Measurements from ENCODE around the gene DBNDD2. TPM values are rescaled to one million over a fixed set of nuclear protein-coding genes. Genes with fewer than 3 reads are reported as not detected.
A peak's percentile ranks its signal among the peaks of the same experiment; 100 is the strongest.

DBNDD2 gene
- total RNA-seq (2014; rRNA removed; shearing (Covaris generic); ENCODE audit: low replicate concordance) = 0.22 TPM in 1 of 2 replicates, not detected in the other

GRCh38 chr20:45407783-45408645, at the start of gene DBNDD2:
Gene DBNDD2 (plus strand): TSS chr20:45408289. CDS start chr20:45408468, 179 bp downstream.
- DNase-seq = no peak
- no peaks in the 10 kb centered on the region for H3K36me3 ChIP-seq (ENCODE audit: insufficient read depth, low read length)
- no peaks in the 10 kb centered on the region for H3K9me2 ChIP-seq (replicated peaks; ENCODE audit: insufficient read depth, low read length)
- no peak within 1 kb of the TSS for H3K27ac ChIP-seq (ENCODE audit: low read length)
- H3K4me2 ChIP-seq (ENCODE audit: low read depth, low read length, poor library complexity, severe bottlenecking) = no peak within 1 kb of the TSS
- no peaks in the 10 kb centered on the region for H3K9me3 ChIP-seq (ENCODE audit: low read length)
- no peak within 1 kb of the TSS for H2AFZ ChIP-seq (ENCODE audit: low read length)
- no peak within 1 kb of the TSS for H3K4me3 ChIP-seq (ENCODE audit: low read length)
- no peaks in the 10 kb centered on the region for H3K79me2 ChIP-seq (ENCODE audit: low read length)
- H4K20me1 ChIP-seq (ENCODE audit: insufficient read depth, low read depth, low read length) = no peaks in the 10 kb centered on the region; the same call in 1 of the 2 replicates
- H3K27me3 ChIP-seq (ENCODE audit: low read length) = no peaks in the 10 kb centered on the region
- no peak within 1 kb of the TSS for H3K9ac ChIP-seq (ENCODE audit: low read length)
- no peaks in the 10 kb centered on the region for H3K4me1 ChIP-seq (ENCODE audit: low read length)

DNA sequence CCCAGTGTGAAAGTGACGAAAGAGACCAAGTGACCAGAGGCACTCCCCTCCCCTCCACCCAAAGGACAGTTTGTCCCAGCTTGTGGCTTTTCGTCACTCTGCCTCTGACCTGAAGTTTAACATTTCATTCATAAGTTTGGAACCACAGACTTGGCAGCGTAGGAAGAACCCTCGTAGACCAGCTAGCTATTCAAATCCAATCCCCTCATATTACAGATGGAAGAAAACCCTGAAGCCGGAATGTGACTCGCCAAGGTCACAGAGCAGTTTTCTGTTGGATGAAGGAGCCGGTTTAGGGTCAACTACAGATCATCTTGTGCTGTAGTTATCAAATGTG, 49.1 kb upstream of the DBNDD2 start:
- H3K4me1 ChIP-seq (ENCODE audit: low read length) = peaks cover 10% of the 10 kb centered on the region

DNA sequence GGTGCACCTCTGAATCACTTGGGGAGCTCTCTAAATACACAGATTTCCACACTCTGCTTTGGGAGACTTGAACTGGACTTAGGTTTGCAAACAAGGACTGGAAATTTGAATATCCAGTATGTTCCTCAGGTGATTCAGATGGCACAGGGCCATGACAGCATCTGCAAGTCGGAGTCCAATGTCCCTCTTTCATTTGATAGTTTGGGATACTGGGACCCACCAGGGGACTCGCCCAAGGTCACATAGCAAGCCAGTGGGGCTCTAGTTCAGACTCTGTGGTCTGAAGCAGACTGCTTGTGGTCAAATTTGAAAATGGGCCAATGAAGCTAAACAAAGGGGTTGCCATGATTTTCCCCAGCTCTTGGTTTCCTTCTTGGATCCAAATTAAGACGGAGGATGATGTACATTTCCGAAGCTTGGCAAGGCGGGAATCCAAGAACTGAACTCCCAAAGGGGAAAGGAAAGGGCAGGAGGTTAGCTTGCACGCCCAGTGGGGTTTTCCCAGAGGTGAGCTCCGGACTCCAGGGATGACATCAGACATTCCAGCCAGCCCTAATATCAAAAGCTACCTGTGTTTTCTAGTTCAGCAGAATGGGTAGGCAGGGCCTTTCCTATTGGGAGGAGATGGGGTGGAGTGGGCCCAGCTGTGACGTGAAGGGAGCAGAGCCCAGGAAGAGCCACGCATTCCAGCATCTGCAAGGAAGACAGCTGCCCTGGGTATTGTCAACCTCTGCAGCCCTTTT, 48.5 kb upstream of the DBNDD2 start:
- H3K27ac ChIP-seq (ENCODE audit: low read length) = no peak overlapping the region
- no peaks in the 10 kb centered on the region for H3K79me2 ChIP-seq (ENCODE audit: low read length)
- H3K36me3 ChIP-seq (ENCODE audit: insufficient read depth, low read length) = no peaks in the 10 kb centered on the region
- no peak overlapping the region for H3K9ac ChIP-seq (ENCODE audit: low read length)
- no peaks in the 10 kb centered on the region for H3K9me3 ChIP-seq (ENCODE audit: low read length)
- no peak overlapping the region for H3K4me3 ChIP-seq (ENCODE audit: low read length)
- H3K9me2 ChIP-seq (replicated peaks; ENCODE audit: insufficient read depth, low read length) = no peaks in the 10 kb centered on the region
- no peak for DNase-seq
- peaks cover 12% of the 10 kb centered on the region for H3K4me1 ChIP-seq (ENCODE audit: low read length)
- no peak overlapping the region for H3K4me2 ChIP-seq (ENCODE audit: low read depth, low read length, poor library complexity, severe bottlenecking)
- no peak overlapping the region for H2AFZ ChIP-seq (ENCODE audit: low read length)
- H4K20me1 ChIP-seq (ENCODE audit: insufficient read depth, low read depth, low read length) = peaks cover 4% of the 10 kb centered on the region; the same call in 1 of the 2 replicates
- H3K27me3 ChIP-seq (ENCODE audit: low read length) = no peaks in the 10 kb centered on the region

More for the DNA sequence above, 49.1 kb upstream of the DBNDD2 start:
- H3K9me3 ChIP-seq (ENCODE audit: low read length) = no peaks in the 10 kb centered on the region
- no peaks in the 10 kb centered on the region for H3K79me2 ChIP-seq (ENCODE audit: low read length)
- no peak overlapping the region for H2AFZ ChIP-seq (ENCODE audit: low read length)
- H4K20me1 ChIP-seq (ENCODE audit: insufficient read depth, low read depth, low read length) = peaks cover 3% of the 10 kb centered on the region; the same call in 1 of the 2 replicates
- DNase-seq = no peak
- H3K4me3 ChIP-seq (ENCODE audit: low read length) = no peak overlapping the region
- no peak overlapping the region for H3K9ac ChIP-seq (ENCODE audit: low read length)
- H3K36me3 ChIP-seq (ENCODE audit: insufficient read depth, low read length) = no peaks in the 10 kb centered on the region
- H3K9me2 ChIP-seq (replicated peaks; ENCODE audit: insufficient read depth, low read length) = no peaks in the 10 kb centered on the region
- H3K27ac ChIP-seq (ENCODE audit: low read length) = no peak overlapping the region
- no peaks in the 10 kb centered on the region for H3K27me3 ChIP-seq (ENCODE audit: low read length)
- H3K4me2 ChIP-seq (ENCODE audit: low read depth, low read length, poor library complexity, severe bottlenecking) = no peak overlapping the region

DNA sequence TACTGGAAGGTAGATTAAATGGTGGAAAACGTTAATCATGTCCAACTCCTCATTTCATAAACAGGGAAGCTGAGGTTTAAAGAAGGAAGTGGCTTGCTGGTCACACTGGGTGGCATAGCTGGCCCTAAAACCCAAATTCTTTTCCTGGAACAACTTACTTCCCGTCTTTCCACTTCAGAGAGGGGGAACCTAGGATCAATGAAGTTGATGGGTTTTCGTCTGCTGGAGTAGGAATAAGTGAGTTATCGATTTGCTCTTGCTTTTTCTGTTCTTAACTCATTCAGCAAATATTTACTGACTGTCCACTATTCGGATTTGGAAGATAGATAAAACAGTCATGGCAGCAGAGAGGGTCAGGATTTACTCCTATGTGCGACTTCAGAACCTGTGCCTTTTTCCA, 46.3 kb upstream of the DBNDD2 start:
- Histone ChIP-seq H4K20me1 (ENCODE audit: insufficient read depth, low read depth, low read length) (peaks cover 16% of the 10 kb centered on the region), H3K27me3 (ENCODE audit: low read length) (no peaks in the 10 kb centered on the region), H3K4me2 (ENCODE audit: low read depth, low read length, poor library complexity, severe bottlenecking) (no peak overlapping the region), H3K36me3 (ENCODE audit: insufficient read depth, low read length) (no peaks in the 10 kb centered on the region; the same call in 1 of the 2 replicates), H3K9ac (ENCODE audit: low read length) (no peak overlapping the region), H3K79me2 (ENCODE audit: low read length) (no peaks in the 10 kb centered on the region), H3K27ac (ENCODE audit: low read length) (no peak overlapping the region), H3K9me3 (ENCODE audit: low read length) (no peaks in the 10 kb centered on the region), H3K4me3 (ENCODE audit: low read length) (no peak overlapping the region), H3K9me2 (replicated peaks; ENCODE audit: insufficient read depth, low read length) (no peaks in the 10 kb centered on the region), H3K4me1 (ENCODE audit: low read length) (peaks cover 16% of the 10 kb centered on the region), H2AFZ (ENCODE audit: low read length) (no peak overlapping the region)
- DNase-seq = no peak

DNA sequence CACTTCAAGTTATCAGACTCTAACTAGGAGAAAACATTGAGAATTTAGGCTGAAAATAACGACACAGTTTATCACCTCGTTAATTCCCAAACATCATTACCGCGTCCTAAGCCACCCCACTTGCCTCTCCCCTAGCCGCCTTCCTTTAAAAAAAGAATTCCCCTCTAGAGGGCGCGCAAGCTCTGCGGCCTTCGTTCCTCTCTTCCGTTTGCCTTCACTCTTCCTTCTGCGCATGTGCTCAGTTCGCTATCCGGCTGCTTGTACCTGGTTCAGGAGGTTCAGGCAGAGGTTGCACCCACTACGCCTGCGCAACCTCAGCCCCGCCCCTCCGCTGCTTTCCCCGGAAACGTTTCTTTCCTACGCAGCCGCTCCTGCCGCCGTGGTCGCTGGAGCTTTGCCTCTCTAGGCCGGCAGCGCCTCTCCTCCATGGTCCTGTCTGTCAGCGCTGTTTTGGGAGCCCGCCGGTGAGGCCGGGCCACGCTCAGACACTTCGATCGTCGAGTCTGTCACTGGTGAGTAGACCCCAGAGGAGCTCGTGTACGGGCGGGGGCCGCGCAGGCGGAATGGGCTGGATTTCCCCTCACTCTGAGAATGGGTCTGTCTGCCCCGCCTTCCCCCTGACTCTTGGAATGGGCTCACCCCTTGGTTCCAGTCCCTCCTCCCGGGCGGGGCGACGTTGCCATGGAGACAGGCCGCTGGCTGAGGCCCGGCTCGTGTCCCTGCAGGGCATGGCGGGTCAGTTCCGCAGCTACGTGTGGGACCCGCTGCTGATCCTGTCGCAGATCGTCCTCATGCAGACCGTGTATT, 45.1 kb upstream of the DBNDD2 start, which contains the start of gene SYS1:
TSS of gene SYS1 (plus strand) at position 353 of the 807 bp plus-strand sequence. CDS start at position 729, 376 bp downstream.
- Histone ChIP-seq H3K9me2 (replicated peaks; ENCODE audit: insufficient read depth, low read length) (no peaks in the 10 kb centered on the region), H4K20me1 (ENCODE audit: insufficient read depth, low read depth, low read length) (peaks cover 27% of the 10 kb centered on the region), H2AFZ (ENCODE audit: low read length) (peak within 1 kb of the TSS; percentile 99), H3K4me2 (ENCODE audit: low read depth, low read length, poor library complexity, severe bottlenecking) (peak within 1 kb of the TSS; percentile 87), H3K4me3 (ENCODE audit: low read length) (peak within 1 kb of the TSS; percentile 91), H3K27me3 (ENCODE audit: low read length) (no peaks in the 10 kb centered on the region), H3K27ac (ENCODE audit: low read length) (peak within 1 kb of the TSS; percentile 52; the same call in 1 of the 2 replicates), H3K9me3 (ENCODE audit: low read length) (no peaks in the 10 kb centered on the region), H3K9ac (ENCODE audit: low read length) (peak within 1 kb of the TSS; percentile 93), H3K79me2 (ENCODE audit: low read length) (no peaks in the 10 kb centered on the region), H3K36me3 (ENCODE audit: insufficient read depth, low read length) (no peaks in the 10 kb centered on the region; the same call in 1 of the 2 replicates), H3K4me1 (ENCODE audit: low read length) (peaks cover 28% of the 10 kb centered on the region)
- DNase-seq = peak; percentile 99

DNA sequence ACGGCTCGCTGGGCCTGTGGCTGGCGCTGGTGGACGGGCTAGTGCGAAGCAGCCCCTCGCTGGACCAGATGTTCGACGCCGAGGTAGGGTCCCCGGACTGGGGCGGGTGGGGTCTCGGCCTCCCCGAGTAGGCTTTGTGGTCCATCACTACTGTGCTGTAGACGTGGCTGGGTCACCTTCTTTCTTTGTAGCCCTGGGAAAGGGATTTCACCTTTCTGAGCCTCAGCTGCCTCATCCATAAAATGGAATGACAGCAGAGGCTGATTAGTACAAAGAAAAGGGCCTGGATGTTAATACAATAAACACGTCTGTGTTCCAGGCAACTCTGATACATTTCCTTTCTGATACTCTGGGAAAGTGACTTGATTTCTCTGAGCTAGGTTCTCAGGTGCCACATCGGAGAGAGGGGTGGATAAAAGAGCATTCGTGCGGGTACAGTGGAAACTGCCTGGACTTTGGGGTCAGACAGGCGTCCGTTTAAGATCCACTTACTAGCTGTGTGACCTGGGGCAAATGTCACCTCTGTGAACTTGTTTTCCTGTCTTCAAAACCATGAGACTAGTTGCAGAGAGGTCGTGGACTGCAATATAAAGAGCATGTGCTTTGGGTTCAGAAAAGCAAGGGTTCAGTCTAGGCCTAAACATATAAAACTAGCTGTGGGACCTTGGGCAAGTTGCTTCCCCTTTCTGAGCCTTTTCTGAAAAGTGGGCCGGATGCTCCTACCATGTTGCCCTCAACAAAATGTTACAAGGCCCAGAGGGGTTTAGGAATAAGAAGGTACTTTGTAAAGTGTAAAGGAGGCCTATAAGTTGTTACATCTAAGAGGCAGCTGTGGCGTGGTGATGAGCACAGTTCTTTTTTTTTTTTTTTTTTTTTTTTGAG, 44.2 kb upstream of the DBNDD2 start:
- Histone ChIP-seq H3K4me1 (ENCODE audit: low read length) (peaks cover 36% of the 10 kb centered on the region), H3K9ac (ENCODE audit: low read length) (peak overlapping the region; percentile 93), H2AFZ (ENCODE audit: low read length) (peak overlapping the region; percentile 99; the same call in 1 of the 2 replicates), H4K20me1 (ENCODE audit: insufficient read depth, low read depth, low read length) (peaks cover 32% of the 10 kb centered on the region), H3K9me2 (replicated peaks; ENCODE audit: insufficient read depth, low read length) (no peaks in the 10 kb centered on the region), H3K27me3 (ENCODE audit: low read length) (no peaks in the 10 kb centered on the region), H3K9me3 (ENCODE audit: low read length) (no peaks in the 10 kb centered on the region), H3K36me3 (ENCODE audit: insufficient read depth, low read length) (no peaks in the 10 kb centered on the region; the same call in 1 of the 2 replicates), H3K4me3 (ENCODE audit: low read length) (peak overlapping the region; percentile 91), H3K4me2 (ENCODE audit: low read depth, low read length, poor library complexity, severe bottlenecking) (peak overlapping the region; percentile 87), H3K27ac (ENCODE audit: low read length) (no peak overlapping the region), H3K79me2 (ENCODE audit: low read length) (no peaks in the 10 kb centered on the region)
- peak; percentile 54 for DNase-seq

GRCh38 chr20:45365444-45365970, 42.6 kb upstream of the DBNDD2 start:
- peaks cover 42% of the 10 kb centered on the region for H3K4me1 ChIP-seq (ENCODE audit: low read length)
- H3K27me3 ChIP-seq (ENCODE audit: low read length) = no peaks in the 10 kb centered on the region
- no peak overlapping the region for H3K4me3 ChIP-seq (ENCODE audit: low read length)
- no peaks in the 10 kb centered on the region for H3K9me2 ChIP-seq (replicated peaks; ENCODE audit: insufficient read depth, low read length)
- no peaks in the 10 kb centered on the region; the same call in 1 of the 2 replicates for H3K36me3 ChIP-seq (ENCODE audit: insufficient read depth, low read length)
- no peak for DNase-seq
- no peak overlapping the region for H2AFZ ChIP-seq (ENCODE audit: low read length)
- peaks cover 40% of the 10 kb centered on the region for H4K20me1 ChIP-seq (ENCODE audit: insufficient read depth, low read depth, low read length)
- no peak overlapping the region for H3K9ac ChIP-seq (ENCODE audit: low read length)
- H3K4me2 ChIP-seq (ENCODE audit: low read depth, low read length, poor library complexity, severe bottlenecking) = no peak overlapping the region
- H3K79me2 ChIP-seq (ENCODE audit: low read length) = no peaks in the 10 kb centered on the region
- H3K9me3 ChIP-seq (ENCODE audit: low read length) = no peaks in the 10 kb centered on the region
- H3K27ac ChIP-seq (ENCODE audit: low read length) = no peak overlapping the region
